ENCODE data around the gene CPZ. TPM values are rescaled to one million over a fixed set of nuclear protein-coding genes. Genes with fewer than 3 reads are reported as not detected.

The CPZ gene
- total and polyA plus RNA-seq, 2 of the 4 experiments (the other 2 are of a cell fraction), result 0.90 to 10.3 TPM

DNA sequence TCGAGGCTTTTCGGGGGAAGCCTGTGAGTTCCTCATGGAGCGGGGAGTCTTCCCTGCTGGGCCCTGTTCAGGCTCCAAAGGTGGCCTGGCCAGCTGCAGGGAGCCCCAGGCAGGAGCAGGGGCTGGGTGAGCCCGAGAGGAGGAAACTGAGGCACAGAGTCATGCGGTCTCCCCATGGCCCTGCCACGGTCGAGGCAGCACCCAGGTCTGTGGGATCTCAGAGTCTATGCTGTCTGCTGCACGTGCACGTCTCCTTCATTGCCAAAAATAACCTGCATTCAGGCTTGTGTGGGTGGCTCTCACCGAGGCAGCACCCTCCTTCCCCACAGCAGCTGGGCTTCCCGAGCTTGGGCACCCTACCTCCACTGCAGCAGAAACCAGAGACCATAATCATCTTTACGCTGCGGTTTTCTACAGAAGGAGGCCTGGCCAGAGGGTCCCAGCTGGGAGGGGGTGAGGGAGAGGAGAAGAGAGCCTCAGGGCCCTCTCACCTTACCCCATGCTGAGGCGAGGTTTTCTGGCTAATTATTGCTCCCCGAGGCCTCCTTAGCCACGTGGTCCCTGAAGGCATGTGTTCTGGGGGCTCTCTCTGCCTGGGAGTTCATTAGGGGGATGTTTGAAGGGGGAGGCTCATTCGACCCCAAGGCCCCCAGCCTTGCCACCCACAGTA is 64.3 kb downstream of the CPZ start:
- Histone ChIP-seq H4K8ac (ENCODE audit: low read depth in 2 of 2, low read length in 2 of 2) (no peak overlapping the region), H2BK120ac (ENCODE audit: low read depth, low read length) (no peak overlapping the region), H3K27me3 (ENCODE audit: control insufficient read depth, insufficient read depth, low read length) (no peaks in the 10 kb centered on the region; the same call in 1 of the 2 replicates), H4K5ac (ENCODE audit: low read depth, low read length) (no peak overlapping the region), H3K36me3 (ENCODE audit: control insufficient read depth, insufficient read depth, low read length) (no peaks in the 10 kb centered on the region), H4K20me1 (ENCODE audit: insufficient read depth, low read length) (no peaks in the 10 kb centered on the region), H3K27ac (ENCODE audit: insufficient read depth, low read length) (no peak overlapping the region), H3K79me1 (ENCODE audit: low read depth in 1 of 2, low read length in 2 of 2) (no peaks in the 10 kb centered on the region), H2AK5ac (ENCODE audit: low read depth, low read length) (no peak overlapping the region), H3K18ac (ENCODE audit: low read depth, low read length) (no peak overlapping the region), H4K91ac (ENCODE audit: insufficient read depth, low read depth, low read length) (no peak overlapping the region), H3K4me3 (ENCODE audit: insufficient read depth, low read depth, low read length) (no peak overlapping the region), H3K9me3 (ENCODE audit: control insufficient read depth, insufficient read depth, low read length) (no peaks in the 10 kb centered on the region), H2AFZ (replicated peaks; ENCODE audit: low read length, poor library complexity) (no peak overlapping the region), H2AK9ac (replicated peaks; ENCODE audit: low read depth, low read length, poor library complexity) (no peak overlapping the region), H2BK5ac (ENCODE audit: low read depth, low read length, poor library complexity, severe bottlenecking) (no peak overlapping the region), H3K14ac (replicated peaks; ENCODE audit: low read depth, low read length) (no peak overlapping the region), H2BK15ac (ENCODE audit: low read depth, low read length) (no peak overlapping the region), H3K56ac (ENCODE audit: extremely low read depth, insufficient read depth, low read length) (no peak overlapping the region), H3K4me2 (ENCODE audit: low read depth, low read length) (no peak overlapping the region), H3K9ac (ENCODE audit: low read depth, low read length) (no peak overlapping the region), H2BK20ac (ENCODE audit: low read depth, low read length) (no peak overlapping the region), H3K23ac (ENCODE audit: low read depth, low read length) (no peak overlapping the region), H3K9me1 (ENCODE audit: insufficient read depth, low read length) (no peaks in the 10 kb centered on the region), H3K4me1 (ENCODE audit: control insufficient read depth, insufficient read depth, low read length) (no peaks in the 10 kb centered on the region), H3K4ac (ENCODE audit: low read depth, low read length) (no peak overlapping the region)
- TF ChIP-seq, protein P1, sequence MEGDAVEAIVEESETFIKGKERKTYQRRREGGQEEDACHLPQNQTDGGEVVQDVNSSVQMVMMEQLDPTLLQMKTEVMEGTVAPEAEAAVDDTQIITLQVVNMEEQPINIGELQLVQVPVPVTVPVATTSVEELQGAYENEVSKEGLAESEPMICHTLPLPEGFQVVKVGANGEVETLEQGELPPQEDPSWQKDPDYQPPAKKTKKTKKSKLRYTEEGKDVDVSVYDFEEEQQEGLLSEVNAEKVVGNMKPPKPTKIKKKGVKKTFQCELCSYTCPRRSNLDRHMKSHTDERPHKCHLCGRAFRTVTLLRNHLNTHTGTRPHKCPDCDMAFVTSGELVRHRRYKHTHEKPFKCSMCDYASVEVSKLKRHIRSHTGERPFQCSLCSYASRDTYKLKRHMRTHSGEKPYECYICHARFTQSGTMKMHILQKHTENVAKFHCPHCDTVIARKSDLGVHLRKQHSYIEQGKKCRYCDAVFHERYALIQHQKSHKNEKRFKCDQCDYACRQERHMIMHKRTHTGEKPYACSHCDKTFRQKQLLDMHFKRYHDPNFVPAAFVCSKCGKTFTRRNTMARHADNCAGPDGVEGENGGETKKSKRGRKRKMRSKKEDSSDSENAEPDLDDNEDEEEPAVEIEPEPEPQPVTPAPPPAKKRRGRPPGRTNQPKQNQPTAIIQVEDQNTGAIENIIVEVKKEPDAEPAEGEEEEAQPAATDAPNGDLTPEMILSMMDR (conservative IDR thresholded peaks at IDR 0.05; ENCODE audit: low read depth, low read length), result no peak
- TF ChIP-seq SMC3 (IDR thresholded peaks at IDR 0.05; ENCODE audit: low read depth, low read length) (no peak), MAZ (IDR thresholded peaks at IDR 0.05; ENCODE audit: borderline replicate concordance, low read depth, low read length) (no peak), BHLHE40 (IDR thresholded peaks at IDR 0.05; ENCODE audit: low read depth, low read length) (no peak), USF2 (IDR thresholded peaks at IDR 0.05; ENCODE audit: low read depth, low read length) (no peak), ELK1 (IDR thresholded peaks at IDR 0.05; ENCODE audit: borderline replicate concordance, low read depth, low read length) (no peak), CHD1 (IDR thresholded peaks at IDR 0.05; ENCODE audit: low read depth, low read length) (no peak), POLR2A (IDR thresholded peaks at IDR 0.05; ENCODE audit: low read depth, low read length) (no peak), MAFK (IDR thresholded peaks at IDR 0.05; ENCODE audit: low read depth, low read length) (no peak), FOS (IDR thresholded peaks at IDR 0.05; ENCODE audit: low read depth, low read length) (no peak), NFE2L2 (IDR thresholded peaks at IDR 0.05; ENCODE audit: low read depth, low read length) (no peak), CEBPB (IDR thresholded peaks at IDR 0.05; ENCODE audit: low read depth, low read length) (no peak), MXI1 (IDR thresholded peaks at IDR 0.05; ENCODE audit: borderline replicate concordance, low read depth, low read length) (no peak), RCOR1 (IDR thresholded peaks at IDR 0.05; ENCODE audit: insufficient replicate concordance, low read length) (no peak), RAD21 (IDR thresholded peaks at IDR 0.05; ENCODE audit: low read length) (no peak)
- dilution Hi-C loops (cut with HindIII; ENCODE audit: low sequenced_read_pairs, unreplicated experiment) (no loop called here), intact Hi-C loops (cut with micrococcal nuclease) (no loop called here), in situ Hi-C loops (cut with MboI; ENCODE audit: low sequenced_read_pairs) (no loop called here)
- no peak for DNase-seq
- CTCF ChIA-PET, result no interaction called here
- POLR2A ChIA-PET (ENCODE audit: unreplicated experiment), result no interaction called here
- no peak for ATAC-seq (ENCODE audit: low read depth)
- no TSS peak for BruUV-seq (replicated peaks)
- WGBS, 2 experiments (ENCODE audit: extremely low coverage in 2 of 2, insufficient read length in 1 of 2), result 43% methylated on average over 6 of the region's 17 CpGs; no CpG with 5 or more reads in 1 of the 2 experiments
